Activated CD4-positive, alpha-beta T cell treated with anti-CD3 and anti-CD28 coated beads, Interleukin-2, amount 50 U/mL, for 1 hour (primary cell): ENCODE data around the gene BDKRB1.

ENCODE experiments used
- DNase-seq: peaks from one replicate; pipeline ENCODE4 v3.0.0-alpha.2; 2020

Gene BDKRB1

DNA sequence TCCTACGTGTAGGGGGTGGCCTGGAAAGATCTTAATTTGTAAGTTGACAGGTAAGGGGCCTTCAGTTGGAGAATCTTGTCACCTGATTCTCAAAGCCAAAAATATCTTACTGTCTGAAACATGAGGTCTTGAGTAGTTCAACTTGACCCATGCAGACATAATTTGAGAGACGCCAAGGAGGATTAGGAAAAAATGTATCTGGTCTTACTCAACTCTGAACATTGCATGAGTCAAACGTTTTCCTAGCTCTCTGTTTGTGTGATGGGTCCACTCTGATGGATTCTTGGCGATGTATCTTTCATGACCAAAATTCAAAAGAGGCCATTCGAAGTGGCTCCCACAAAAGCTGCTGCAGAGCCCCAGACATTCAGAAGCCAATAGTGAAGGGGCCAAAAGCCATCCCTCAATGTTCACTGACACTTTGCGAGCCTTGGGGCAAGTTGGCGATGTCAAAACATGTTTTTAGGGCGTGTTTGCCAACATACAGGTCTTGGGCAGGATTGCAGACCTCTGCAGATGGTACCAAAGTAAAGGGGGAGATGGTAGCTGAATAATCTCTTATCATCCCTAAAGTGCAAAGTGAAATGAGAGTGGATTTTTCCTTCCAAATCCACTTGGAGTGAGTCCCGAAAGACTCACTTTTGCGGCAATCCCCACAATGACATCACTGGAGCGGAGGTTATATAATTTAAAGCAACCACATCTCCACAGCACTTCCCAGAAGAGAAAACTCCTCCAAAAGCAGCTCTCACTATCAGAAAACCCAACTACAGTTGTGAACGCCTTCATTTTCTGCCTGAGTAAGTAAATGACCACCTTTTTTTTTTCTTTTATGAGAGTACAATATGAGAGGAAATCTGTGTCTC, at the start of gene BDKRB1:
TSS of gene BDKRB1 (plus strand) at position 710 of the 866 bp plus-strand sequence. CDS start 7,473 bp downstream, outside the sequence.
- no peak for DNase-seq

DNA sequence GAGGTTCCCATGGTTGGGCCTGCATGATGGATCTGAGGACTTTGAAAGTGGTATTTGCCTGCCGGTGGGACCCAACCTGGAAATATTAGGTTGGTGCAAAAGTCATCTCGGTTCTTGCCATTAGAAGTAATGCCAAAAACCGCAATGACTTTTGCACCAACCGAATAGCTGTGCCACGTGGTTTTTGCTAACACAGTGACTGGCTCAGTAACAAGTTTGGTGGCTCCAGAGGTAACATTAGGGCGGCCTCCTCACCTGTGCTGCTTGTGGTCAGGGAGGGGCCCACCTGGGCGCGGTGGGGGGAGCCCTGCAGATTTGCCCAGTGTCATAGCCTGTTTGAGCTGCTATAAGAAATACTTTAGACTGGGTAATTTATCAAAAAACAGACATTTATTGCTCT, 49.5 kb upstream of the BDKRB1 start:
- DNase-seq, result no peak

- DNase-seq, result no peak
These were observed 48.3 kb upstream of the BDKRB1 start for GRCh38 chr14:96207686-96208085.

DNA sequence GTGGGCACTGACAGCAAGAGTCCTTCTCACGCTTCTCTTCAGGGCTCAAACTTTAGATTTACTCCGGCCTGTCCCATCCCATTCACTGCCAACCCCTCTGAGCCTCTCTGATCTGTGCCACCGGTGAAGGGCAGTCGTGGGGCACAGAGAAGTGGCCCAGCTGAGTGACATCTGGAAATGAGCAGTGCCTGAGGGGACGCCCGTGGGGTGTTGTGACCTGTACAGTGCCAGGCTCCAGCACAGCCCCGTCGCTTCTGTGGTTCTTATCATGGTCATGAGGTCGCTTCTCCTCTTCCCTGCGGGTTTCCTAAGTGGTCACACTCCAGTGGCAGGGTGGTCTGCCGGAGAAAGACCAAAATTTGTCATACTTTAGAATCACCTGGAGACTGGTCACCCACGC, 47.3 kb upstream of the BDKRB1 start:
- no peak for DNase-seq

- DNase-seq, result no peak
These were observed 43.9 kb upstream of the BDKRB1 start for GRCh38 chr14:96212140-96212539.

DNA sequence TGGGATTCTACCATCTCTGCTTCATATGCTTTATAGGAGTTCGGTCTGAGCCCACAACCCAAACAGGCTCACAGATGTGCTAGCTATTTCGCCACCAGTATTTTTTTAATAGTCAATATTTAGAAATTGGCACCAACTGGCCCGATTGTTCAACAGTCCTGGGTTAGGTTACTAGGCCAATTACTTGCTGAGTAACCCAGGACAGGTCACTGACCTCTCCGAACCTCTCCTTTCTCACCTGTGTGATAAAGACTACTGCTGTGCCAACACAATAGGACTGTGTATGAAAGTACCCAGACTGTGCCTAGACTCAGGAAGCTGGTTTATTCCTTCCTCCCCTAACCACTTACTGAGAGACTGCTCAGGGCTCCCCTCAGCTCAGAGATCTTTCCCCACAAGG, 43.1 kb upstream of the BDKRB1 start:
- no peak for DNase-seq

DNA sequence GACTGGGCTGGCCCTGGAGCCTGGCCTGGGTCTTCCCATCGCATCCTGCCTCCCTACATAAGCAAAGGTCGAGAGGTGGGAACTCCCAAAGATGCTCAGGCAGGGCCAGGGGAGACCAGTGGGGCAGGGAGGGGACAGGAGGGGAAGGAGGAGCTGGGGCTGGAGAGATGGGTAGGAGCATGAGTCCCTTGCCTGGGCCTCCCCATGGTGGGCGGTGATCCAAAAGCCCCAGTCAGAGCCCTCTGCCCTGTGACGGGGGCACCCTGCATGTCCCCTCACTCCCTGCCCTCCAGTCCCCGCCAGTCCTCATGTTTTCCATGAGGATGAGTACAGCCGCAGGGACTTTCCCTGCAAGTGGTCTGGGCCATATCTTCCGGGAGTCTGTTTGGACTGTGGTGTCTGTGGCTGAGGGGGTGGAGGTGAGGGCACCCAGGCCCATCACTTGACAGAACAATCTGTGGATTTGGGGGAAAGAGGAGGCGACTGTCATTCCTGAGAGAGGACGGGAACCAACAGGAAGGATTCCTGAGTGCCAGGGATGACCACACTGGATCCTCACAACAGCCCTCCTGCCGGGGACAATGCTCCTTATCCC, 42.0 kb upstream of the BDKRB1 start:
- DNase-seq, result no peak

- no peak for DNase-seq
These were observed 41.2 kb upstream of the BDKRB1 start for GRCh38 chr14:96214793-96215192.

GRCh38 chr14:96215452-96216244, 40.4 kb upstream of the BDKRB1 start:
- DNase-seq, result no peak

- no peak for DNase-seq
These were observed 39.4 kb upstream of the BDKRB1 start for GRCh38 chr14:96216627-96217026.

GRCh38 chr14:96217376-96217913, 38.6 kb upstream of the BDKRB1 start:
- DNase-seq, result no peak

DNA sequence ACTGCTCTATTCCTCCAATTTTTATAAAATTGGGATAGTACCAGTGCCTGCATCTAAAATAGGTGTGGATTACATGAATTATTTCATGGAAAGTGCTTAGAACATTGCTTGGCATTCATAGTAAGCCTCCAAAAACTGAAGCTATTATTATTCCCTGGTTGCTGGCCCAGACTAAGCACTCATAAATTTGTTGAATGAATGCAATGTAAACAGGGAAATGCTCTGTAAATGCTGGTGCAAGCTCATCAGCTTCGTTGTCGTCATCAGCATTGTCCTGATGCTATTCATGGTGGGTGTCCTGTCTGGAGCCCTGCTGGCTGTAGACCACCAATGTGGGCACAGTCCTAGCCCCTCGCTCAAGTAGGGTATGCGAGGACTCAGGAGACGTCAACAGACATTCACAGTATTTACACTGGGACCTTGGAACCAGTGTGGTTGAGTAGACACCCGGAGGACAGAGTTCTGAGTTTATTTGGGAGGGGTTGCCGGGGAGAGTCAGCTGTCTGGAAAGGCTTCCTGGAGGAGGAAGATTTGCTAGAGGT, 34.8 kb upstream of the BDKRB1 start:
- no peak for DNase-seq

DNA sequence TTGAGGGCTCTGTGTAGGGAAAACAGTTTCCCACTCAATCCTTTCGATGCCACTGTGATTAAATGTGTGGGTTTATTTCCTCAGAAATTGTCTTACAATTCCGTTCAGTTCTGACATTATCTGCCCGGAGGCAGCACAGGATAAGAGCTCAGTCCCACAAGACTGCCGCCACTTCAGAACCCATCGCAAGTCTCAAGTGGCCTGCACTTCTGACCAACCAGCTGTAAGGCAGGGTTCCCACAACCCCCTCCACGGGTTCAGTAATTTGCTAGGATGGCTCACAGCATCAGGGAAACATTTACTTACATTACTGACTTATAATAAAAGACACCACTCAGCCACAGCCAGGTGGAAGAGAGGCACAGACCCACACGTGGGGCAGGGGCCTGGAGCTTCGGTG, 34.2 kb upstream of the BDKRB1 start:
- DNase-seq, result no peak

- no peak for DNase-seq
These were observed 31.4 kb upstream of the BDKRB1 start for GRCh38 chr14:96224480-96225096.

DNA sequence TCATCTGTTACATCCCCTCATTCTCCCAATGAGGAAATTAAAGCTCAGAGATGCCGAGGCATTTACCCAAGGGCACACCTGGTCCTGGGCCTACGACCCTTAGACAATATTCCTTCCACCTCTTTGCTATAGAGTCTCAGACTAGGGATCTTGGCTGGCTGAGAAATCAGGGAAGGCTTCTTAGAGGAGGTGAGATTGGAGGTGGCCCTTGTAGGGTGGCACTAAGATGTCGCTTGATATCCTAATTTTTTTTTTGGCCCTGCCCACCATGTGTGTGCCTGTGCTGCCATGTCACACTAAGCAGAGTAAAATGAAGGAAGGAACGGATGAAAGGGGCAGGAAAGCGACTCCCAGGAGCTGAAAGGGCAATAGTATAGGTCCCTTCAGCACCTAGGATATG, 30.8 kb upstream of the BDKRB1 start:
- no peak for DNase-seq

GRCh38 chr14:96225745-96226151, 30.3 kb upstream of the BDKRB1 start:
- no peak for DNase-seq

DNA sequence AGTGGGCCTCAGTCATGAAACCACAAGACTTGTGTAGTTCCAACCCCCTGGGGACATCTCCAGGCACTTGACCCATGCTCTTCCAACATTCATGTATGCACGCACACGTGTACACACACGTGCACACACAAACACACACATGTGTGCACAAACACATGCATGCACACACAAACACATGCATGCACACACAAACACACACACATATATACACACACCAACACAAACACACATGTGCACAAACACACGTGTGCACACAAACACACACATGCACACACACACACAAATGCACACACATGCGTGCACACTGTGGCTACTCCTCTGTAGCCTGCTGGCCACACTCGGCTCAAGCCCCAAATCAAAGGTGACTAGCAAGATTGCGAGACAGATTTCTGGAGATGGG, 28.6 kb upstream of the BDKRB1 start:
- no peak for DNase-seq

GRCh38 chr14:96229315-96229714, 26.7 kb upstream of the BDKRB1 start:
- no peak for DNase-seq

DNA sequence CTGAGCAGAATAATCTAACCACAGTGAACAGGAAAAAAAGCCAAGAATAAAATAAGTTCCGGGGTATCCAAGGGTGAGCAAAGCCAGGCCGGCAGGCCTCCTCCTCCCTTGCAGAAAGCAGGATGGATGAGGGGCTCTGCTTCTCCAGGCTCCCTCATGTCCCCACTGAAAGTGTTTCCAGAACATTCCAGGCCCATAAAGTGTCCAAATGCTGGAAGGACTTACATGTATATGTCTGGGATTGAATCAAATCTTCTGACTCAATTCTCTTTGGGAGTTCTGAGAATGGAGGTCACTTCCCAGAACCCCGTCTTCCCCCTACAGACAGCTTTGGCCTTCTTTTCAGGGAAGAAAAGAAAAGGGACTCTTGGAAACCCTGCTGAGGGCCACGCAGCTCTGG, 25.0 kb upstream of the BDKRB1 start:
- DNase-seq, result no peak

DNA sequence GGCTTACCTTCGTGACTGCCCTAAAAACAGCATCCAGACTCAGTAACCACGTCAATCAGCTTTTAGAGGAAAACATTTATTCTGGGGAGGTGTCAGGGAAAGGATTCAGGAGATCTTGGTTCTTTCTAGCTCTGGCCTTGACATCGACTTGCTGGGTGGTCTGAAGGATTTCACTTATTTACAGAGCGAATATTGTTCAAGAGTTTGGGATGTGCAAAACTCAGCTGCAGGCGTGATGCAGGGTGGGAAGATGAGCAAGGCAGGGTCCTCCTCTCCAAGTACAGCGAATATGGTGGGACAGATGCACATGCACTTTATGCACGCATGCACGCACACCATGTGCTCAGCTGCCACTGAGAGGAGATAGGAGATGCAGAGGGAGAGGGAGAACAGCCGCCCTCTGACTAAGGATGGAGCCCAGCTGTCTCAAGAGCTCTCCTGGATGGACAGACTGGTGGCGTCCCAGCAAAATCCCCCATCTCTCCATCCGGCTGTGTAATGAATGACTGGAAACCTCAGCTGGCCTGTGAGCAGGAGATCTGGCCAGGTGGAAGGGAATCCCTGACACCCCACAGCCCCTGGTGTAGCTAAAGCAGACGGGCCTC, 24.4 kb upstream of the BDKRB1 start:
- DNase-seq, result no peak

DNA sequence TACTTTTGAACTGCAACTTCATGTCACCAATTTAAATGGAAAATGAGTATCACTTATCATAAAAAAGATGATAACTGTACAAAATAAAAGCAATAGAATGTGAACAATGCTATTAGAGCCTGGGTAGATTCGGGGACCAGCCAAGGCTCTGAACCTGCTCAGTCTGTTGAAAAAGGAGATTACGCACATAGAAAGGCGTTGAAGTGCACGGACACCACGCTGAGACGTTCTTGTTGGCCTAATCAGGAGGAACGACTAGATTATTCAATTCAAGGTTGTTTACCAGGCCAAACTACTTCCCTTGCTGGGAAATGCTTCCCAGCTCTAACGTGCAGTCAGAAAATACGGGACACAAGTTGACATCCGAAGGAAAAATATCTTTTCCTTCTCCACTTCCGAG, 23.5 kb upstream of the BDKRB1 start:
- DNase-seq, result no peak

DNA sequence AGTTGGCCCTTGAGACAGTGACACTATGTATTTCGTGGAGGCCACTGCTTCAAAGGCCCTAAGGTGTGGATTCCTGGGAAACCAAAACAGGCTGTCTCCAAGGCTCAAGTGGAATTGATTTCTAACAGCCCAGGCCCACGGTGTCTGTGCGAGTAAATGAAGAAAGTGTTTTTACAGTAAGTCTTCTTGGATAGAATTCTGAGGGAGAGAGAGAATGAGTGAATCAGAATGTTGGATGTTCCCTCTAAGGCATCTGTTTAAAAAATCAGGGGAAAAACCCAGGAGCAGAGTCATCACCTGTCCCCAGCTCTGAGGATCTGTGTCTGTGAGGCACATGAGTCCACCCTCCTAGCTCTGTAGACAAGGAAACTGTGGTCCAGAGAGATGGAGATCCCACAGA, 22.3 kb upstream of the BDKRB1 start:
- DNase-seq, result no peak
